ENCODE data around the gene ATP6V1B1.

The ATP6V1B1 gene

DNA sequence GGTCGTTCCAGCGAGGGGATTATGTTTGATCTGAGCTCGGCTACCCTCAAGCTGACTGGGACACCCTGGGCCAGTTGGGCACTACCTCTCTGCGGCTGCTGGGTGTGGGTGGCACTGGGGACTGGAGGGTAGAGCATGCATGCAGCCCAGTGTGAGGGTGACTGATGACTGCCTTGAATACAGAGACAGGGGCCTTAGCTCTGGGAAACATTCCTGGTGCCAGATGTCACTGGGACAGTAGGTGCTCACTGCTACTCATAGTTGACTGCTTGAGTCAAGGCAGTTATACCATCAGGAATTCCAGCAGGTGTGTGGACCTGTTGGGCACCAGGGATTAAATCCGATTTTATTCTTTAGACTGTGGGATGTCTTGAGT, 33.6 kb upstream of the ATP6V1B1 start:
- no peak for DNase-seq

DNA sequence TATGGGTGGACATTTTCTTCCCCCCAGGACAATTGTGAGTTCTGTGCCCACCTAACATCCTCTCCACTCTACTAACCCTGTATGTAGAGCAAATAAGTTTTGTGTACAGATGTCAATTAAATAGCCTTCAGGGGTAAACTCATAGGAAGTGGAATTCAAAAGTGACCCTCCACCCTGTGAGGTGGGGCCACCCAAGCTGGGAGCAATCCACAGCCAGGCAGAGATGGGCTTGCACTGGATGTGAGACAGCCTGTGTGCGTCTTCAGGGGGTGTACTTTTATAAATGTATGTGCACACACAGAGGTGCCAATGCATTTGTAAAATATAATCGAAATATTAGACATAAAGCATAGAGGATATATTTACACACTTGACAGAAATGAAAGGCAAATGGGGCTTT, 33.1 kb upstream of the ATP6V1B1 start:
- DNase-seq: no peak

DNA sequence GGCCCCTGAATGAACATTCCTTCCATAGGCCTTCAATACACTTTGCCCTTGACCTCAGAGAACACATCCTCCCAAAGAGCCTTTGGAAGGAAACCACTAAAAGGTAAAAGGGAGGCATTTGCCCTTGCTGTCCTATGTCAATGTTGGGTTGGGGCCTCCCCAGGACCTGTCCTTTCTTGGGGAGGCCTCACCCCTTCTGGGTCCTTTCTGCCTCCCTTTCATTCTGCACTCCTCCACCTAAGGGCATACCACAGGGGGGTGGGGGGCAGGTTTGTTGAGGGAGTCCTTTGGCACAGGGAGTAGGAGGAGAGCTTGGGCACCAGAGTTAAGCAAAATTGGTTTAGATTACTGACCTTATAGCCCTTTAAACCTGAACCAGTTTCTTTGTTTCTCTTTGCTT, 32.5 kb upstream of the ATP6V1B1 start:
- no peak for DNase-seq

DNA sequence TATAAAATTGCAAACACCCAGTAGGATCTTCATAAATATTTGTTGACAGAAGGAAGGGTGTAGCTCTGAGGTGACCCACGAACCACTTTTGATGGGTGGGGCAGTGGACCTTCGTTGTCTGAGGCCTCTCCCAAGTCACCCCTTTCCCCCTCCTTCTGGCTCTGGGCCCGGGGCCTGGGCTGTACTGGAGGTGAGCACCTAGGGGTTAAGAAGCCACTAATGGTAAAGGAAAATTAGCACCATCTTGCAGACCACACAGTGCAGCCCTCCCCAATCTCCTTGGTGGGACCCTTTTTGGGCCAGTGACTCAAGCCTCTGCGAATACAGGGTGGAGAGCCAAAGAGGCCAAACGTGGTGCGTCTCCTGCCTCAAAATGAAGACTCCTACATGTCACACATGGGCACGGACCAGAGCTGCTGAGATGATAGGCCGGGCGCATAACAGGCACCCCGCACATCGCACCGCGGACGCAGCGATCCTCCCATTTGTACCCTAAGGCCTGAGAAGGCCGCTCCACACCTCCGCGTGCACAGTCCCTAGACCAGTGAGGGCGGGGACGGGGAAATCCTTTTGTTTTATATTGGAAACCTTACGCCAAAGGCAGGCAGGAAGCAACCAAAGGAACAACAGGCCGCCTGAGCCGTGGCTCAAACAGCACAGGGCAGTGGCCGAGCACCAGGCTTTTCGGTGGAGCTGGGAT, 31.9 kb upstream of the ATP6V1B1 start:
- no peak for DNase-seq

- DNase-seq: no peak
Measured at GRCh38 chr2:70904371-70905216, 31.1 kb upstream of the ATP6V1B1 start.

DNA sequence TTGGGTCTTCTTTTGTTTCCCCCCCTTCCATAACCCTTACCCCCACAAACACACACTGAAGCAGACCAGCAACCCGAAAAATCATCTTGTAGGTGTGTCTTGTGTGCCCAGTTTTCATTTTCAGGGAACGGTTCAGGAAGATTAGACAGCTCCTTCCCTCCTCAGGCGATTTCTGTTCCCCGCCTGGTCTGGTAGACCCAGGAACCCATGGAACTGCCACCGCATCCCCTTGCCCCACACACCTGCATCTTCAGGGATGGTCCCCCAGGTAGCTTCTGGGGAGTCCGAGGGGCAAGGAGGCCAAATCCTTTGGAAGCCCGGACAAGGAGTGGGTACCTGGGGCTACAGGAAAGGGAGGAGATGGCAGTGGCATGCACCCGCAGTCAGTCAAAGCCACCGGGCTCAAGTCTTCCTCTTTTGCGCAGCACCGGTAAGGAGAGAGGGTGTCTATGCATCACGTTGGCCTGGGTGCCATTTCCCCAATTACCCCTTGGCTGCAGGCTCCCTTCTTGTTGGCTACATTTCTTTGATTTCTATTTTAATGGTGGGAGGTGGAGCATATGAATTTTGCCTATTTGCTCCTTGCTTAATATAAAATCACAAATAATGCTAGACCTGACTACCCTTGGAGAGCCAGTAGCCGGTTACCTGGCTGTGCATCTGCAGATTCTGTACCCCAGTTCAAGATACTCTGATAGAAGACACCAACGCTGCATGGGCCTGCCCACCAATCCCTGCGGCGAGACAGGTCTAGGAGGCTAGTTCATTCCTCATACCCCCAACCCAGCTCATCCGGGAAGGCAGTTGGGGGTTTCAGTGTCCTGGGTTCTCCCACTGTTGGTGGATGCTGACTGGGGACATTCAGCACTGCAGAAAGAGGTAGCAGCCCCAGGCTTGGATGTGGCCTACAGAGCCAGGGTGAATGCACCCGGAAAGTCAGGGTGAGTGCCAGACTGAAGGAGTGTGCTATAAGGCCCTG, 30.0 kb upstream of the ATP6V1B1 start:
- no peak for DNase-seq

- DNase-seq: no peak
Measured at GRCh38 chr2:70906439-70907005, 29.2 kb upstream of the ATP6V1B1 start.

- DNase-seq: no peak
Measured at GRCh38 chr2:70907130-70908057, 28.3 kb upstream of the ATP6V1B1 start.

- DNase-seq: no peak
Measured at GRCh38 chr2:70916291-70916690, 19.4 kb upstream of the ATP6V1B1 start.

DNA sequence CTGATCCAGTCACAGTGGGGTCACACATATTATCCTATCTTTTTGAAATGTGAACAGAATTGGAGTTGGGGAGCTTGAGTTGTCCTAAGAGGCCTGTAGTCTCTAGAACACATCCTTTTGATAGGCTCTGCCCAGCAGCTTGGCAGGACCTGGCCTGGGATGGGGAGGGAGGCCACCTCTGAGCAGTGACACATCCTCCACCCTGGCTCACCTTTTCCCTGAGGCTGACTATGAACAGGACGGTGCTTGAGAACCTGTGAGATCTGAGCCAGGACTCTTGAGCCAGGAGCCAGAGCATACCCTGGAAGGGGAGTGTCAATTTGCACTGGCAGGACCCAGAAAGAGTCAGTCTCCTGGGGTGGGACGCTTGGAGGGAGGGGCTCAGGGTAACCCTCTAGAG, 17.7 kb upstream of the ATP6V1B1 start:
- DNase-seq: no peak

DNA sequence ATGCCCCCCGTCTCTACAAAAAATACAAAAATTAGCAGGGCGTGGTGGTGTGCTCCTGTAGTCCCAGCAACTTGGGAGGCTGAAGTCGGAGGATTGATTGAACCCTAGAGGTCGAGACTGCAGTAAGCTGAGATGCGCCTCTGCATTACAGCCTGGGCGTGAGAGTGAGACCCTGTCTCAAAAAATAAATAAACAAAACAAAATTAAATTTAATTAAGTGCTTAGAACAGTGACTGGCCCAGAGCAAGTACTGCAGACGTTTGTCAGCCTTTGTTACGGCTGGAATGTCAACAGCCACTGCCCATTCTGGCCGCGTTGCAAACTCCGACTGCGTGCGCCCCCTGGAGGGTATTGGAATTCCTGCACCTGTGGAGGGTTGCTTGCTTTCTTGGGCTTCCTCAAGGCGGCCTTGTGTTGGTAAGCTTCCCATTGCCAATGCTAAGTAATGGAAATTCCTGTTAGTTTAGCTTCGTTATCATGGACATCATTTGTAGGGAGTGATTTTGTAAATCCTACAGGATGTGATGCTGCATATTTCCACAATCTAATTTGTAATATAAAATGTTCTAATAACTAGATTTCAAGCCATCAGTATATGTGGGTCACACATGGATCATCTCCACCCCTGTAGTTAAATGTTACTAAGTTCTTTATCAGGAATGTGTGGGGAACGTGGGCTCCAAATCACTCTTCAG, 15.9 kb upstream of the ATP6V1B1 start:
- peak; percentile 74 for DNase-seq

DNA sequence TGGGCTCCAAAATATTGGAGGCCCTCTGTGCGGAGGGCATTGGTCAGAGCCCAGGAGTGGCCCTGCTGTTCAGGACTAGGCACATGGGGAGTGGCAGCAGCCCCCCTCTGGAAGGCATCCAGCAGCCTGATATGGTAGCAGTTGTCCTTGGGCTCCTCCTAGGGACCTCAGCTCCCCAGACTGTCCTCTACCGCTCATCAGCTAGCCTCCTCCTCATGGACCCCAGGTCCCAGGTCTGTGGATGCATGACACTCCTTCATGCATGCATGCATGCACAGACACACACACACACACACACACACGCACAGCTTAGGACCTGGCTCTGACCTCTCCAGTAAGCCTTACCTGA, 15.4 kb upstream of the ATP6V1B1 start:
- DNase-seq: peak; percentile 9

DNA sequence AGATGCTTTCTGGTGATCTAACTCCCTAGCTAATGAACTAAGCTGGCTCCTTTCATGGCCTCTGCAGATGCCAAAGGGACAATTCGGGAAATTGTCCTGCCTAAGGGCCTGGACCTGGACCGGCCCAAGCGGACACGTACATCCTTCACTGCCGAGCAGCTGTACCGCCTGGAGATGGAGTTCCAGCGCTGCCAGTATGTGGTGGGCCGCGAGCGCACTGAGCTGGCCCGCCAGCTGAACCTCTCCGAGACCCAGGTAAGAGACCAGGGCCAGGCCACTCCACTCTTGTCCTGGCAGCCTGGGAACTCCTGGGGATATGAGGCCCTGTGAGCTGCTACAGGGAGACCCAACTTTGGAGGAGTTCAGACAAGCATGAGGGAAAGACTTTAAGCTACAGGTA, 14.7 kb upstream of the ATP6V1B1 start:
- no peak for DNase-seq

DNA sequence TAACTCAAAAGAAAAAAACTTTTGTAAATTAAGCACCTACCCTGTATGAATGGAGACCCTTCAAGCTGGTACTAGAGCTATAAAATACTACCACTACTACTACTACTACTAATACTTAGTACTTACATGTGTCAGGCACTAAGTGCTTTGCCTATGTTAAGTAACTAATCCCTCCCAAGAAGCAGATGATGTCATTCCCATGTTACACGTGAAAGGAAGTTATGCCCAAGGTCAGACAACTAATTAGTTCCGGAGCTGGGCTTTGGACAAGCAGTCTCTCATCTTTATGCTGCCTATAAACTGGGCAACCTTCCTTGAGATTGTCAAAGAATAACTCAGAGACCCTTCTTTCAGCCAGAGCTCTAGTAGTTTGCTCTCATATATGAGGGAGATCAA, 13.9 kb upstream of the ATP6V1B1 start:
- no peak for DNase-seq

DNA sequence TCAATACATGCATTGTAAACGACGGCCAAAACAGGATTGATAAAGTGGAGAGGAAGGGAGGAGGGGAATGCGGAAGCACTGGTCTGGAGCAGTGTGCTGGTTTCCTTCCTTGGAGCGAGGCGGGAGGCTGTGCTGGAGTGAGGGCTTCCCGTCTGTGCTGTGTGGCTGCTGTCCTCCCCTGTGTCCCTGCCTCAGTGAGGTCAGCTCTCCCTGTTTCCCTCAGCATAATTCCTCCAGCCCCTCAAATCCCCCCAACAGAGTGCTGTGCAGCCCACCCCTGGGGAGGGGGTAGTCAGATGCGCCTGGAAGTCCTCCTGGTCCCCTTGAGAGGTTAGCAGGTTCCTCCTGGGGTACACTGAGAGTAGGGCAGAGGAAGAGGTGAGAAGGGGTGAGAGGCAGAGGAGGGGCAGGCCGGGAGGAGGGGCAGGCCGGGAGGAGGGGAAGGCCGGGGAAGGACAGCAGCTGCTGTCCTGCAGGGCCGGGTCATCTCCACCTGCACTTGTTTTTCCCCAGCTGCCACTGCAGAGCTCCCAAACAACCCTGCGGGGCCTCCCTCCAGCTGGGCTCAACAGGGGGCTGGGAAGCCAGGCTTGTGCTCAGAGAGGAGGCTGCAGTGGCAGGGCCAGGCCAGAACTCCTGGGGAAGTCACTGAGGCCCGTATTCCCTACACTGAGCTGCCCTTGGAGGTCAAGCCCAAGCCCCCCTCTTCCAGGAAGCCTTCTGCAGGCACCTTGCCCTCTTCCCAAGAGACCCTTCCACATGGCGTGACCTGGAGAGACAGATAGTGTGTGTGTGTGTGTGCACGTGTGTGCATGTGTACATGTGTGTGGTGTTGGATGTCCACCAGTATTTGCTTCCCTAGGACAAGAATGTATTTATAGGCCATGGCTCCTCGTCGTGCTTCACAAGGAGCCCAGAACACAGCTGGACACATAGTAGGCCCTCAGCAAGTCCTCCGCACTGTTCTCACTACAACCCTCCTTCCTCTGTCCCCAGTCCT, 13.2 kb upstream of the ATP6V1B1 start:
- DNase-seq: no peak

DNA sequence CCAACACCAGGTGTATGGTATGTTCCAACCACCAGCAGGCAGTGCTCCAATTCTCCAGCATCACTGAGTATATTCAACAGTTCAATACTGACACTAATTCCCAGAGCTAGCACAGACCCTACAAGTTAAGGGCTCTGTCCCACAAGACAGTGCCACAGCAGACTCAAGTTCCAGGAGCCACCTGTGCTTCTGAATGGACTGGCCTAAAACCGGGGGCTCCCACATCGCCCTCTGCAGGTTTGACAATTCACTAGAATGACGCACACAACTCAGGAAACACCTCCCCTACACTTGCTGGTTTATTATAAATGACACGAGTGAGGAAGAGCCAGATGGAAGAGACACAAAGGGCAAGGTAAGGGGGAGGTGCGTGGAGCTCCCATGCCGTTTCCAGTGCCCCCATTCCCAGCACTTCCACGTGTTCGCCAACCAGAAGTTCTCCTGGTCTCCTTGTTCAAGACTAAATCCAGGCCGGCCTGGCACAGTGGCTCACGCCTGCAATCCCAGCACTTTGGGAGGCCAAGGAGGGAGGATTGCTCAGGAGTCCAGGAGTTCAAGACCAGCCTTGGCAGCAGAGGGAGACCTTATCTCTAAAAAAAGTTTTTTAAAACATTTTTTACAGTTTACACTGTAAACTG, 12.2 kb upstream of the ATP6V1B1 start:
- peak; percentile 7 for DNase-seq

- DNase-seq: no peak
Measured at GRCh38 chr2:70926042-70926441, 9.7 kb upstream of the ATP6V1B1 start.

- DNase-seq: no peak
Measured at GRCh38 chr2:70927138-70927537, 8.6 kb upstream of the ATP6V1B1 start.

DNA sequence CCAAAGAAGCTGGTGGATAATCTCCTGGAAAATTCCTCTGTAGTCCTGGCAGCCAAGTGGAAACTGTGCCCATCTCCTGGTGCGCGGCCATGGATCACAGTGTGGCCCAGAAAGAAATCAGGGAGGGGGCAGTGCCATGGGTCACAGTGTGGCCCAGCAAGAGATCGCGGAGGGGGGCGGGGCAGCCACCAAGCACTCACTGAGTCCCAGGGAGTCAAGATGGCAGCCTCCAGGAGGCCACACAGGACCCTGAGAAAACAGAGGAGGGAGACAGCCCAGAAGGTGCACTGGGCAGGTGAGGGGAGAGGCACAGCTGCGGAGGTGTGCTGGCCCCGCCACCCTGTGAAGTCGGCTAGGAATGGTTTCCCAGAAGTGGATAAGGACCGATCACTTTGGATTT, 8.1 kb upstream of the ATP6V1B1 start:
- no peak for DNase-seq

Data from activated CD4-positive, CD25-positive, alpha-beta regulatory T cell treated with anti-CD3 and anti-CD28 coated beads, Interleukin-2, amount 50 U/mL, for 72 hours (primary cell).